ENCODE data around the gene LYPD6B.

The LYPD6B gene

GRCh38 chr2:149129433-149129832 lies 90.9 kb downstream of the LYPD6B start:
- DNase-seq = no peak

GRCh38 chr2:149132339-149132738 lies 93.8 kb downstream of the LYPD6B start:
- no peak for DNase-seq

GRCh38 chr2:149132901-149133300 lies 94.4 kb downstream of the LYPD6B start:
- no peak for DNase-seq

GRCh38 chr2:149134335-149134923 lies 95.9 kb downstream of the LYPD6B start:
- no peak for DNase-seq

GRCh38 chr2:149136111-149136510 lies 97.6 kb downstream of the LYPD6B start:
- DNase-seq = no peak

GRCh38 chr2:149141046-149141445 lies 102.5 kb downstream of the LYPD6B start:
- DNase-seq = no peak

GRCh38 chr2:149143734-149144133 lies 105.2 kb downstream of the LYPD6B start:
- no peak for DNase-seq

- DNase-seq = no peak
Observed at GRCh38 chr2:149145314-149146295, 107.1 kb downstream of the LYPD6B start.

- DNase-seq = no peak
Observed at GRCh38 chr2:149146876-149147275, 108.4 kb downstream of the LYPD6B start.

- no peak for DNase-seq
Observed at GRCh38 chr2:149148194-149149006, 109.9 kb downstream of the LYPD6B start.

GRCh38 chr2:149149007-149149297 lies 110.5 kb downstream of the LYPD6B start:
- DNase-seq = no peak

- DNase-seq = no peak
Observed at GRCh38 chr2:149152469-149152953, 114.0 kb downstream of the LYPD6B start.

GRCh38 chr2:149155196-149155969 lies 116.9 kb downstream of the LYPD6B start:
- DNase-seq = no peak

- no peak for DNase-seq
Observed at GRCh38 chr2:149155988-149156387, 117.5 kb downstream of the LYPD6B start.

GRCh38 chr2:149156971-149157740 lies 118.7 kb downstream of the LYPD6B start:
- no peak for DNase-seq

- no peak for DNase-seq
Observed at GRCh38 chr2:149158957-149159356, 120.5 kb downstream of the LYPD6B start.

- no peak for DNase-seq
Observed at GRCh38 chr2:149160195-149160594, 121.7 kb downstream of the LYPD6B start.

GRCh38 chr2:149160701-149161217 lies 122.3 kb downstream of the LYPD6B start:
- no peak for DNase-seq

- no peak for DNase-seq
Observed at GRCh38 chr2:149161481-149162225, 123.2 kb downstream of the LYPD6B start.

GRCh38 chr2:149164296-149164695 lies 125.8 kb downstream of the LYPD6B start:
- DNase-seq = no peak

GRCh38 chr2:149164827-149165226 lies 126.3 kb downstream of the LYPD6B start:
- DNase-seq = no peak
